Adrenal gland (tissue), 12 donors: ENCODE data around the gene PARD3B. TPM values are rescaled to one million over a fixed set of nuclear protein-coding genes. Genes with fewer than 3 reads are reported as not detected.
A peak's percentile ranks its signal among the peaks of the same experiment; 100 is the strongest.

Experiments used
- DNase-seq, 7 donors: peaks; one replicate each; pipeline ENCODE4 v3.0.0-alpha.2; 2019 to 2020
- H3K27ac ChIP-seq, 5 donors: fragments of 200-600 bp; sonication (generic) in 4 of 5; 1 replicate in 3 of 5; 2 replicates in 2 of 5; pipeline versions ENCODE4 v1.5.1 to v1.8.0; 2016 to 2020; ENCODE audit warnings: mild to moderate bottlenecking in 1 of 5
- H3K27me3 ChIP-seq: fragments of 200-600 bp; 2 replicates; pipeline ENCODE4 v1.8.0; 2021
- H3K36me3 ChIP-seq, 2 donors: fragments of 200-600 bp; replicated peaks in 1 of 2; 1 replicate in 1 of 2; 2 replicates in 1 of 2; pipeline versions ENCODE4 v1.5.1 to v1.8.0; 2018 to 2022
- H3K4me1 ChIP-seq, 2 donors: fragments of 200-600 bp; replicated peaks in 1 of 2; 1 replicate in 1 of 2; 2 replicates in 1 of 2; pipeline versions ENCODE4 v1.5.1 to v1.8.0; 2018 to 2021
- H3K4me3 ChIP-seq, 4 donors: fragments of 200-600 bp; sonication (generic) in 3 of 4; one replicate each; pipeline ENCODE4 v1.5.1; 2016 to 2018
- H3K9me3 ChIP-seq, 3 donors: fragments of 200-600 bp; sonication (generic) in 1 of 3; replicated peaks in 1 of 3; 1 replicate in 2 of 3; 2 replicates in 1 of 3; pipeline versions ENCODE4 v1.5.1 to v1.8.0; 2016 to 2021
- POLR2A ChIP-seq, 2 donors: fragments of 450-650 bp; IDR thresholded peaks; one replicate each; pipeline ENCODE4 v1.6.1; 2017; ENCODE audit warnings: antibody characterized with exemption in 2 of 2, mild to moderate bottlenecking in 2 of 2, moderate library complexity in 1 of 2
- WGBS, 4 donors: extraction: QIAGEN DNeasy Blood & Tissue Kit in 2 of 4; methylation state at CpG; one replicate each; pipeline versions ENCODE4 v1.1.5 to v1.1.7; 2013 to 2017; 5-methylcytosine and 5-hydroxymethylcytosine counted together
- intact Hi-C, 2 donors: fragments of 100-400 bp; cut with DNase I; formaldehyde crosslinking; loops; one replicate each; pipeline versions ENCODE4 v1.14.1 to v1.15.0; 2022 to 2023
- polyA plus RNA-seq, 3 donors: library from polyadenylated mRNA; stranded (reverse); fragments of 200-250 nt in 2 of 3; fragments of 350-450 nt in 1 of 3; fragmentation: Illumina TruSeq in 1 of 3; extraction: RNeasy Lipid Tissue Mini Kit (QIAGEN cat#74804) in 1 of 3; gene quantifications; one replicate each; pipeline ENCODE4 v1.2.3, GENCODE V29; 2013 to 2014
- total RNA-seq, 9 donors: library from RNA; depleted of rRNA in 4 of 9; stranded (reverse); fragments of >200 nt in 4 of 9; fragments of 120-200 nt in 1 of 9; fragmentation: NEBNext Ultra II Directional in 1 of 9; extraction: Animal tissue kit (Norgen Biotek cat#: 25700) in 1 of 9; gene quantifications; one replicate each; pipeline versions ENCODE4 v1.1.0 to v1.2.4, GENCODE V29; 2013 to 2023
- TF ChIP-seq, protein P1 (sequence below), 6 experiments: fragments of 450-650 bp in 4 of 6; fragments of 200-600 bp in 2 of 6; sonication (generic) in 1 of 6; IDR thresholded peaks; 1 replicate in 5 of 6; 2 replicates in 1 of 6; pipeline versions ENCODE4 v1.5.1 to v1.8.0; 2016 to 2021; ENCODE audit warnings: antibody characterized with exemption in 6 of 6, mild to moderate bottlenecking in 2 of 6, moderate library complexity in 1 of 6
- donor health status: healthy with polysubstance abuse.
- donor health status: Bipolar disorder and iron deficiency.
- donor health status: DM: yes; HTN: yes; CAD: no.
- donor health status: DM: no; HTN: no; CAD: no.
- donor health status: DM: no; HTN: no; CAD: no.
- donor health status: DM: yes; HTN: yes; CAD: no.

Gene PARD3B
- total and polyA plus RNA-seq, 12 donors, result 1.9 to 20.4 (median 9.5) TPM

DNA sequence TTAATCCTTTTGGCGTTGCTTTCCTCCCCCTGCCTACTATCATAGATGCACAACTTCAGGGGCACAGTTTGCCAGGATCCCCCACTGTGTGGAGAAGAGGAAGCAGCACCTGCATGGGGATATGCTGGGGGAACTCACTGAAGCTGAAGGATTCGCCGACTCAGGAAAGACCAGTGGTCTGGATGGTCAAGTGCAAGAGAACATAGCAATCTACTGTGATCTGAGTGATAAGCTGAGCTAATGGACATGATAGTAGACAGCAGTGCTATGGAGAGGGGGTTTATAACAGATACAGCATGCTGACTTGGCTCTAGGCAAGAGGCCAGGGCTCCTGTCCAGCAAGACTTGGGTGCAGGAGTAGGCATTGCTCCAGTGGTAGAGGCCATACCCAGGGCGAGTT is 1012.6 kb downstream of the PARD3B start:
- H3K27ac ChIP-seq, result no peak overlapping the region
- no peaks in the 10 kb centered on the region for H3K27me3 ChIP-seq
- H3K4me1 ChIP-seq, result no peaks in the 10 kb centered on the region
- 86 to 98% (median 91%) methylated on average over 3 to 4 of the region's 4 CpGs for WGBS, 4 donors
- no peak overlapping the region for H3K4me3 ChIP-seq
- intact Hi-C loops, result no loop called here
- DNase-seq, result no peak
- no peaks in the 10 kb centered on the region for H3K36me3 ChIP-seq
- no peaks in the 10 kb centered on the region for H3K9me3 ChIP-seq
- no peak for TF ChIP-seq POLR2A (IDR thresholded peaks at IDR 0.05)
- TF ChIP-seq, protein P1, sequence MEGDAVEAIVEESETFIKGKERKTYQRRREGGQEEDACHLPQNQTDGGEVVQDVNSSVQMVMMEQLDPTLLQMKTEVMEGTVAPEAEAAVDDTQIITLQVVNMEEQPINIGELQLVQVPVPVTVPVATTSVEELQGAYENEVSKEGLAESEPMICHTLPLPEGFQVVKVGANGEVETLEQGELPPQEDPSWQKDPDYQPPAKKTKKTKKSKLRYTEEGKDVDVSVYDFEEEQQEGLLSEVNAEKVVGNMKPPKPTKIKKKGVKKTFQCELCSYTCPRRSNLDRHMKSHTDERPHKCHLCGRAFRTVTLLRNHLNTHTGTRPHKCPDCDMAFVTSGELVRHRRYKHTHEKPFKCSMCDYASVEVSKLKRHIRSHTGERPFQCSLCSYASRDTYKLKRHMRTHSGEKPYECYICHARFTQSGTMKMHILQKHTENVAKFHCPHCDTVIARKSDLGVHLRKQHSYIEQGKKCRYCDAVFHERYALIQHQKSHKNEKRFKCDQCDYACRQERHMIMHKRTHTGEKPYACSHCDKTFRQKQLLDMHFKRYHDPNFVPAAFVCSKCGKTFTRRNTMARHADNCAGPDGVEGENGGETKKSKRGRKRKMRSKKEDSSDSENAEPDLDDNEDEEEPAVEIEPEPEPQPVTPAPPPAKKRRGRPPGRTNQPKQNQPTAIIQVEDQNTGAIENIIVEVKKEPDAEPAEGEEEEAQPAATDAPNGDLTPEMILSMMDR (IDR thresholded peaks at IDR 0.05), result no peak

DNA sequence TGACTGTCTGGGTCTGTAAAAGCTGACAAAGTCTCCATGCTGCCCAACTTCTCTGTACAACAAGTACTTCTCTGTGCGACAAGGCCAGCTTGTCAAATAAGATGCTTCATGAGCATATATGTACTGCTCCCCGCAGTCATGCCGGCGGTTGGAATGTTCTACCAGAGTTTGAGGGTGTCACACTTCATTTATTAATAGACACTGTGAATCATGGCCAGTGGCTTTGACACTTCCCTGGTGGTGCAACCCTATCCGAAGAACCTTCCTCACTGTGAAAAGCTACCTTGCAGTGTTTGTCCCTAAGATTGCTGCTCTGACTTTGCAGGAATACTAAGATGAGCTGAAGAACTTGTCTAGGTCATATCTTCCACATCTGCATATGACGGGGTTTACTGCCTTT is 1016.2 kb downstream of the PARD3B start:
- H3K27ac ChIP-seq, result no peak overlapping the region
- H3K4me3 ChIP-seq, result no peak overlapping the region
- no peaks in the 10 kb centered on the region for H3K9me3 ChIP-seq
- intact Hi-C loops, result no loop called here
- WGBS, 4 donors, result 88 to 94% (median 89%) methylated on average over 6 of the region's 6 CpGs
- DNase-seq, result no peak
- no peaks in the 10 kb centered on the region for H3K27me3 ChIP-seq
- TF ChIP-seq POLR2A (IDR thresholded peaks at IDR 0.05), result no peak
- TF ChIP-seq, protein P1 (IDR thresholded peaks at IDR 0.05), result no peak
- no peaks in the 10 kb centered on the region for H3K36me3 ChIP-seq
- H3K4me1 ChIP-seq, result no peaks in the 10 kb centered on the region

DNA sequence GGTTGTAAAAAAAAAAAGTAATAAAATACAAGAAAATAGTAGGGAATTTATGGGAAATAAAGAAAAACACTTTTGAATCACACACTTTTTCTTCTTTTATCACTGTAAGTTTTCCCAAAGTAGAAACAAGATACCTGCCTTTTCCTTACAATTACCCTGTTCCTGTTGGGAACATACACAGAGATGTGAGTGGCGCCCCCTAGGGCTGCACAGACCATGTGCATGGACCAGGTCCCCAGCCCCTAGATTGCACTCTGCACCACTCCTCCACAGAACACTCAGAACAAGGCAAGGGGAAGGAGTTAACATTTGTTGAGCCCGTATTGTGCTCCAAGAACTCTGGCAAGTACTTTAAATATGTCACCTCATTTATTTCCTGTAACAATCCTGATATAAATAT is 1018.4 kb downstream of the PARD3B start:
- no peak for TF ChIP-seq POLR2A (IDR thresholded peaks at IDR 0.05)
- TF ChIP-seq, protein P1 (IDR thresholded peaks at IDR 0.05), result peak in 3 of 6 experiments; percentile 11 to 43 (median 32)
- peak in 4 of 7 donors; percentile 14 to 34 (median 23) for DNase-seq
- intact Hi-C loops, result no loop called here
- no peak overlapping the region for H3K4me3 ChIP-seq
- H3K9me3 ChIP-seq, result no peaks in the 10 kb centered on the region
- H3K36me3 ChIP-seq, result no peaks in the 10 kb centered on the region
- WGBS, 4 donors, result 56 to 74% (median 72%) methylated on average over 2 of the region's 2 CpGs
- H3K4me1 ChIP-seq, result no peaks in the 10 kb centered on the region
- no peaks in the 10 kb centered on the region for H3K27me3 ChIP-seq
- H3K27ac ChIP-seq, result no peak overlapping the region

DNA sequence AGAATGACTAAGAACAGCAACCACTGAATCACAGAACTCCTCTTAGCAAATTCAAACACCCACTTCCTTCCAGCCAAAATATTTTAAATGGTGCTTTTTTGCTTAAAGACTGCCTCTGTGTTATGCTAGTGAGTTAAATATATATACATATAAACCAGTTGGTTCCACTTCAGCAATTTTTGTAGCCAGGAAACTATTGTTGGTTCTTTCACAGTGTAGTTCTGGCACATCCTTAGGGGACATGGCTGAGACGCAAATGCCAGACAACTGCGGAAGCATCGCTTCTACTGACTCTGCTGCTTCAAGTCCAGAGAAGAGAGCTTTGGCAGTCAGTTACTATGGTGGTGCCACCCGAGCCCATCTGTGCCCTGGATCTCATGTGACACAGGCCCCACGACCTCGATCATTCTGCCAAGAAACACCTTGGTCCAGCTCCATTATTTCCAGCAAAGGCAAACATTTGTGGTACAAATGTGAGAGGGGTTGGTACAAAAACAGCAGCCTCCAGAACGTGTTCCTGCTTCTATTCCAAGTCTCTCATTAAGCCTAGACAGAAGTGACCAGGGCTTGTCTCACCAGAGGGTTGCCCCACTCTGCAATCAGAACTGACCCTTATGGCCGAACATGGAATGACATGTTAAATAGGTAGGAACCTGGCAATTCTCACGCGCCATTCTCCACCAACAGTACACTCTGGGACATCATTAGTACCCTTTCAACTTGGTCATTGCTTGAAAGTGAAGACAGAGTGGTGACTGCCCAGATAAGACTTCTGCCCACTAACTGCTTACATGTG is 1019.3 kb downstream of the PARD3B start:
- no peaks in the 10 kb centered on the region for H3K9me3 ChIP-seq
- DNase-seq, result no peak
- no peak overlapping the region for H3K27ac ChIP-seq
- no peaks in the 10 kb centered on the region for H3K27me3 ChIP-seq
- intact Hi-C loops, result no loop called here
- TF ChIP-seq, protein P1 (IDR thresholded peaks at IDR 0.05), result no peak
- H3K4me3 ChIP-seq, result no peak overlapping the region
- H3K4me1 ChIP-seq, result no peaks in the 10 kb centered on the region
- H3K36me3 ChIP-seq, result no peaks in the 10 kb centered on the region
- WGBS, 4 donors, result 93 to 96% (median 94%) methylated on average over 10 of the region's 10 CpGs
